ENCODE data around the gene HP1BP3. TPM values are rescaled to one million over a fixed set of nuclear protein-coding genes. Genes with fewer than 3 reads are reported as not detected.

HP1BP3 gene
- total and polyA plus RNA-seq, 4 experiments from 2014 or later, result 202 to 366 (median 280) TPM

DNA sequence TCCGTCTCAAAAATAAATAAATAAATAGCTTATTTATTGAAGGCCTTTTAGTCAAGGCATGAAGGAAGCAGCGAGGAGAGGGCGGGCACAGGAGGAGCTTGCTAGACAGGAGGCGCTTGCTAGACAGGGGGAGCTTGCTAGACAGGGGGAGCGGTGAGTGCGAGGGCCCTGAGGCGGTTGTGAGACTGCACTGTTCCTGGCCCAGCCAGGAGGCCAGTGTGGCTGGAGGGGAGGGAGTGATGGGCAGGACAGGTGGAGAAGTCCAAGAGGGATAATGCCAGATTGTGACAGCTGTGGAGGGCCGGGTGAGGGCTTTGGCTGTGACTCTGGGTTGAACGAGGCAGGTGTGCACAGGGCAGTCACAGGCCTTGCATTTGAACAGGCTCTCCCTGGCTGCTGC is 87.5 kb downstream of the HP1BP3 start:
- Mint-ChIP-seq H3K9me3 (peaks cover 0 to 2% (median 0%) of the 10 kb centered on the region in 8 donors), H3K36me3 (no peaks in the 10 kb centered on the region), H3K27me3 (peaks cover 0 to 3% of the 10 kb centered on the region in 2 donors), H3K4me3 (no peak overlapping the region), H3K4me1 (peaks cover 3 to 8% (median 6%) of the 10 kb centered on the region in 4 donors), H3K27ac (peak overlapping the region in 1 of 7 donors; percentile 14)
- peaks cover 10% of the 10 kb centered on the region for H3K4me1 ChIP-seq (ENCODE audit: insufficient read depth, low read length)
- H3K27ac ChIP-seq (ENCODE audit: low read depth, low read length), result no peak overlapping the region
- intact Hi-C loops (cut with micrococcal nuclease), result no loop called here
- ChIA-PET CTCF (ENCODE audit: partially characterized antibody) (interaction anchor here (0.9 to 10.6 kb wide), 2 partner anchors 498 to 505 kb away, joined by 3 to 168 read pairs; no protein-coding TSS in a partner anchor), POLR2A (ENCODE audit: partially characterized antibody) (no interaction called here)
- H3K27me3 ChIP-seq (ENCODE audit: insufficient read depth, low read length), result no peaks in the 10 kb centered on the region
- H3K4me3 ChIP-seq (ENCODE audit: low read length in 2 of 2), result no peak overlapping the region
- H3K36me3 ChIP-seq (ENCODE audit: insufficient read depth, low read length), result no peaks in the 10 kb centered on the region
- no peak for DNase-seq
- no peaks in the 10 kb centered on the region for H3K9me3 ChIP-seq (ENCODE audit: control insufficient read depth in 1 of 2, low read length in 2 of 2)

DNA sequence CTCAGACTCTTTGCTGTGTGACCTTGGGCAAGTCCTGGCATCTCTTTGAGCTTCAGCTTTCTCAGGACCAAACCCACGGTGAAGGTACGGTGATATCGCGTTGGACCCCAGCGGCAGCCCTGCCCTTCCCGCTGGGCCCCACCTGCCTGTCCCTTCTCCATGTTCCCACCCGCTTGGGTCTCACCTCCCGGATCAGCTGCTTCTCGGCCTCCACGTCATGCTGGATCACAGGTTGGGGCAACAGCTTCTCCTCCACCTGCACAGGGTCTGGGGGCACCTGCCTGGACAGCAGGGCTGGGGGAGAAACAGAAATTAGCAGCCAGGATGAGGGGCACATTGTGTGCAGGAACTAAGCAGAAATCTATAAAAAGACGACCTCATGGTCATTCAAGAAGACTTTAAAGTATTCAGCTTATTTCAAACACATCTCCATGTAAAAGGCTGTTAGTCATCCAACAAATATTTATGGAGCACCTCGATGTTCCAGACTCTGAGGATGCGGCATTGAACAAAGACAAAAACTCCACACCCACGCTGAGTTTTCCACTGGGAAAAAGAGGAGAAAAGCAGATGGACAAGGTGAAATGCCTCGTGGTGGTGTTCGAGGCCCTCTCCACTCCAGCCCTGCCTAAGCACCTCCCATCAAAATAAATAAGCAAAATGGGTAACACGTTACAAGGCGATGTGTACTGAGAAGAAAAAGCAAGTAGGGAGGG is 88.8 kb downstream of the HP1BP3 start:
- intact Hi-C loops (cut with micrococcal nuclease), result no loop called here
- ChIA-PET POLR2A (ENCODE audit: partially characterized antibody) (interaction anchor here (0.6 kb wide), 1 partner anchor 60 kb away, joined by 3 read pairs; no protein-coding TSS in a partner anchor), CTCF (ENCODE audit: partially characterized antibody) (interaction anchor here (2.7 to 10.6 kb wide), 3 partner anchors 491 to 500 kb away, joined by 13 to 168 read pairs (median 15); no protein-coding TSS in a partner anchor)
- Mint-ChIP-seq H3K9me3 (peaks cover 0 to 2% (median 0%) of the 10 kb centered on the region in 8 donors), H3K36me3 (no peaks in the 10 kb centered on the region), H3K27ac (no peak overlapping the region), H3K27me3 (peaks cover 0 to 3% of the 10 kb centered on the region in 2 donors), H3K4me1 (peaks cover 3 to 8% (median 6%) of the 10 kb centered on the region in 4 donors), H3K4me3 (peak overlapping the region in 3 of 8 donors; percentile 22 to 38 (median 30))
- H3K36me3 ChIP-seq (ENCODE audit: insufficient read depth, low read length), result no peaks in the 10 kb centered on the region
- no peaks in the 10 kb centered on the region for H3K9me3 ChIP-seq (ENCODE audit: control insufficient read depth in 1 of 2, low read length in 2 of 2)
- H3K4me3 ChIP-seq (ENCODE audit: low read length in 2 of 2), result no peak overlapping the region
- no peak for DNase-seq
- H3K27me3 ChIP-seq (ENCODE audit: insufficient read depth, low read length), result no peaks in the 10 kb centered on the region
- peaks cover 10% of the 10 kb centered on the region for H3K4me1 ChIP-seq (ENCODE audit: insufficient read depth, low read length)
- H3K27ac ChIP-seq (ENCODE audit: low read depth, low read length), result no peak overlapping the region

DNA sequence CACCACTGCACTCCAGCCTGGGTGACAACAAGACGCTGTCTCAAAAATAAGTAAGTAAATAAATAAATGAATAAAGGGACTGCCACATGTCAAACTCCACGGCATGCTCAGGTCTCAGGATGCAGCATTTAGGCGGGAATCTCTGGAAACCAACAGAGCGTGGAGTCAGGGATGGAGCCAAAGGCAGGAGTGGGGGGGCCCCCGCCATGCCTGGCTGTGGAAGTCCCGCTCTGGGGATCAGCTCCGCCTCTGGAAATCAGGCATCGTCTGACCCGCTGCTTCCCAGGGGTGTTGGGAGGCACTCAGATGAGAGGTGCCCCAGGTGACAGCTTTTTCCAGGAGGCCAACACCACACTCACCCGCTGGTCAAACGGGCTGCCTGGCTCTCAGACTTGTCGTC is 89.5 kb downstream of the HP1BP3 start:
- POLR2A ChIA-PET (ENCODE audit: partially characterized antibody), result interaction anchor here (0.6 to 1.6 kb wide), 2 partner anchors 35 to 60 kb away, joined by 3 to 7 read pairs; partner anchors contain the start of gene SH2D5
- H3K4me3 Mint-ChIP-seq, result peak overlapping the region in 2 of 8 donors; percentile 36 to 90

DNA sequence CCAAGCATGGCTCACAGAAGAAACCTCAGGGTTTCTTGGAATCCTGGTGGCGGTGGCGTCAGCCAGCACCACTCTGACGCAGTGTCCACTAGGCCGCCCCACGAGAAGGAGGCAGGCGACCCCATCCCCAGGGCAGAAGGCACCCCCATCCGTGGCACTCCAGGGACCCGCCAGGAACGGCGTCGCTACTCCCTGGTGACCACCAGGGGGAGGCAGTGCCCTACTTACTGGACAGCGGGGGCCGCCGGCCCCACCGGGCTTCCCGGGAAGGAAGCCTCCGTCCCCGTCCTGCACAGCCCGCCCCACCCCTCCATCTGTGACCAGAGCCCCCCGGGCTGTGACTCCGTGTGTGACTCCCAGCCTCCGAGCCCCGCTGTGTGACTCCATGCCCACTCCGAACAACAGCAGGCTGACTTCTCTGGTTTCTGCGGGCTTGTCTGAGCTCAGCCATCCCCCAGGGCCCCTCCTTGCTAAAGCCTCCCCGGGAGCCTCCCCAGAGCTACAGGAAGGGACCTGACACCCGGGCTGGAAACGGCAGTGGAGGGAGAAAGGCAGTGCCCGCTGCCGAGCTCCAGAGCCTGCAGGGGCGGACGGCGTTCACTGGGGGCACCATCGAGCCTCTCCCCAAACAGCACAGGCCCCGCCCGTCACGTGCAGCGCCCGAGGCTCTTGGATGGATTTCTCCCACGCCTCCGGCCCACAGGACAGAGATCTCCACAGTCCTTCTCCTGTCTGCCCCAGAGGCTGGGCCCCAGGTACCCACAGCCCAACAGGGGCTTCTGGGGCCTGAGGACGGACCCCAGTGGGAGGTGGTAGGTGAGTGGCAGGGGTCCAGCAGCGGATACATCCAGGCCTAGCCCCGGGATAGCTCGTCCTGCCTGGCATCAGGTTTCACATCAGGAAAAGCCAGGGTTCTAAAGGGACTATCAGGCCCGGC is 90.4 kb downstream of the HP1BP3 start:
- DNase-seq, result peak; percentile 60 to 71 (median 68)
- CTCF ChIA-PET (ENCODE audit: partially characterized antibody), result interaction anchor here (0.5 to 10.6 kb wide), 39 partner anchors 10 to 670 kb away, joined by 3 to 168 read pairs (median 4); partner anchors contain the start of gene SH2D5
- Histone ChIP-seq H3K9me3 (ENCODE audit: control insufficient read depth in 1 of 2, low read length in 2 of 2) (no peaks in the 10 kb centered on the region), H3K4me1 (ENCODE audit: insufficient read depth, low read length) (peaks cover 10% of the 10 kb centered on the region), H3K36me3 (ENCODE audit: insufficient read depth, low read length) (no peaks in the 10 kb centered on the region), H3K27me3 (ENCODE audit: insufficient read depth, low read length) (no peaks in the 10 kb centered on the region), H3K4me3 (ENCODE audit: low read length in 2 of 2) (peak overlapping the region; percentile 84 to 90), H3K27ac (ENCODE audit: low read depth, low read length) (peak overlapping the region; percentile 46)
- peaks cover 0 to 3% (median 0%) of the 10 kb centered on the region in 8 donors for H3K9me3 Mint-ChIP-seq
- POLR2A ChIA-PET (ENCODE audit: partially characterized antibody), result interaction anchor here (1.0 to 1.6 kb wide), 2 partner anchors 36 to 498 kb away, joined by 5 to 7 read pairs; partner anchors contain the start of gene SH2D5
- peaks cover 0 to 3% of the 10 kb centered on the region in 2 donors for H3K27me3 Mint-ChIP-seq
- H3K4me1 Mint-ChIP-seq, result peaks cover 2 to 12% (median 6%) of the 10 kb centered on the region in 4 donors
- H3K27ac Mint-ChIP-seq, result peak overlapping the region in 6 of 7 donors; percentile 22 to 92 (median 68)
- intact Hi-C loops (cut with micrococcal nuclease), result loop anchor here (1.0 kb wide), 1 partner anchor 37 kb away; no protein-coding TSS in a partner anchor
- H3K4me3 Mint-ChIP-seq, result peak overlapping the region; percentile 87 to 95 (median 89)
- no peaks in the 10 kb centered on the region for H3K36me3 Mint-ChIP-seq

More for the DNA sequence above, 89.5 kb downstream of the HP1BP3 start:
- Mint-ChIP-seq H3K4me1 (peaks cover 2 to 8% (median 6%) of the 10 kb centered on the region in 4 donors), H3K36me3 (no peaks in the 10 kb centered on the region), H3K27me3 (peaks cover 0 to 3% of the 10 kb centered on the region in 2 donors), H3K9me3 (peaks cover 0 to 2% (median 0%) of the 10 kb centered on the region in 8 donors), H3K27ac (no peak overlapping the region)
- CTCF ChIA-PET (ENCODE audit: partially characterized antibody), result interaction anchor here (0.5 to 10.6 kb wide), 19 partner anchors 12 to 669 kb away, joined by 3 to 168 read pairs (median 5); no protein-coding TSS in a partner anchor
- Histone ChIP-seq H3K27me3 (ENCODE audit: insufficient read depth, low read length) (no peaks in the 10 kb centered on the region), H3K27ac (ENCODE audit: low read depth, low read length) (no peak overlapping the region), H3K9me3 (ENCODE audit: control insufficient read depth in 1 of 2, low read length in 2 of 2) (no peaks in the 10 kb centered on the region), H3K36me3 (ENCODE audit: insufficient read depth, low read length) (no peaks in the 10 kb centered on the region), H3K4me1 (ENCODE audit: insufficient read depth, low read length) (peaks cover 10% of the 10 kb centered on the region), H3K4me3 (ENCODE audit: low read length in 2 of 2) (no peak overlapping the region)
- DNase-seq, result no peak
- intact Hi-C loops (cut with micrococcal nuclease), result no loop called here

DNA sequence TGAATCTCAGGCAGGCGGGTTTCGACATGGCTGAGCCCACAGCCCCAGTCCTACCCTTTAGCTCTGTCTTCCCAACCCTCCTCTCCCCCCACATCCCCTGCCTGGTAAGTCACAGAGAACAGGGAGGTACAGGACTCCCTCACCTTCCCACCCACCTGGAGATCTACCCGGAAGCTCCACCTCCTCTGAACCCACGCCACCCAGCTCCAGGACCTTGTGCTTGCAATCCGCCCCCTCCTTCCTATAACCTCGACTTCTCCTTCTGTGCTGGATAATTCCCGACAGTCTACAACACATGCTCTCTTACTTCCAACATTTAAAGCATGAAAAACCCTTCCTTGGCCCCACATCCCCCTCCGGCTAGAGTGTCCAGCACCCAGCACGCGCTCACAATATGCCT is 91.6 kb downstream of the HP1BP3 start:
- POLR2A ChIA-PET (ENCODE audit: partially characterized antibody), result no interaction called here
- no peak for DNase-seq
- peaks cover 0 to 3% (median 0%) of the 10 kb centered on the region in 8 donors for H3K9me3 Mint-ChIP-seq
- peaks cover 2 to 12% (median 6%) of the 10 kb centered on the region in 4 donors for H3K4me1 Mint-ChIP-seq
- no peaks in the 10 kb centered on the region for H3K36me3 Mint-ChIP-seq
- no peak overlapping the region for H3K27ac Mint-ChIP-seq
- H3K4me3 Mint-ChIP-seq, result peak overlapping the region in 3 of 8 donors; percentile 31 to 95 (median 89)
- CTCF ChIA-PET (ENCODE audit: partially characterized antibody), result interaction anchor here (0.5 to 10.6 kb wide), 5 partner anchors 8 to 502 kb away, joined by 3 to 168 read pairs (median 4); no protein-coding TSS in a partner anchor
- peaks cover 0 to under 1% of the 10 kb centered on the region in 2 donors for H3K27me3 Mint-ChIP-seq
- no peaks in the 10 kb centered on the region for H3K9me3 ChIP-seq (ENCODE audit: control insufficient read depth in 1 of 2, low read length in 2 of 2)
- peaks cover 10% of the 10 kb centered on the region for H3K4me1 ChIP-seq (ENCODE audit: insufficient read depth, low read length)
- no peaks in the 10 kb centered on the region for H3K27me3 ChIP-seq (ENCODE audit: insufficient read depth, low read length)
- no peaks in the 10 kb centered on the region for H3K36me3 ChIP-seq (ENCODE audit: insufficient read depth, low read length)
- no peak overlapping the region for H3K27ac ChIP-seq (ENCODE audit: low read depth, low read length)
- intact Hi-C loops (cut with micrococcal nuclease), result no loop called here
- H3K4me3 ChIP-seq (ENCODE audit: low read length in 2 of 2), result no peak overlapping the region

DNA sequence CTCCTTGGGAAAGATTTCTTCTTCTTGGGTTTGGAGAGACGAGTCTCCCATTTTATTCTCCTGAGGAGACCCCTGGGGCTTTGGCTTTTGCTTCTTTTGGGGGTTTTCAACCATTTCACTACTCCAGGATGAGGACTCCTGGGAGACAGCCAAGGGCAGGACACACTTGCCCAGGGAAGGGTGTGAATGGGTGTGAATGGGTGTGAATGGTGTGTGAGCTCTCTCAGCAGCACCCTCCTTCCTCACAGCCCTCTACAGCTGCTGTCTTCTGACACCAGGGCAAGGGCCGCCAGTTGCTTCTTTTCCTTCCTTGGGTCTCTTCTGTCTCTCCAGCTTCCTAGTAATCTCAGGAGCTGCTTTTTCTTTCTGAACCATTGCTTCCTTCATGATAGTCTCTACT is 93.5 kb downstream of the HP1BP3 start:
- Histone ChIP-seq H3K4me3 (ENCODE audit: low read length in 2 of 2) (no peak overlapping the region), H3K27ac (ENCODE audit: low read depth, low read length) (no peak overlapping the region), H3K27me3 (ENCODE audit: insufficient read depth, low read length) (no peaks in the 10 kb centered on the region), H3K4me1 (ENCODE audit: insufficient read depth, low read length) (peaks cover 10% of the 10 kb centered on the region), H3K9me3 (ENCODE audit: control insufficient read depth in 1 of 2, low read length in 2 of 2) (no peaks in the 10 kb centered on the region), H3K36me3 (ENCODE audit: insufficient read depth, low read length) (no peaks in the 10 kb centered on the region)
- intact Hi-C loops (cut with micrococcal nuclease), result no loop called here
- POLR2A ChIA-PET (ENCODE audit: partially characterized antibody), result no interaction called here
- peak overlapping the region in 1 of 8 donors; percentile 5 for H3K4me3 Mint-ChIP-seq
- H3K4me1 Mint-ChIP-seq, result peaks cover 2 to 12% (median 6%) of the 10 kb centered on the region in 4 donors
- CTCF ChIA-PET (ENCODE audit: partially characterized antibody), result interaction anchor here (10.6 kb wide), 1 partner anchor 504 kb away, joined by 168 read pairs; no protein-coding TSS in a partner anchor
- peaks cover 0 to 3% (median 0%) of the 10 kb centered on the region in 8 donors for H3K9me3 Mint-ChIP-seq
- H3K36me3 Mint-ChIP-seq, result no peaks in the 10 kb centered on the region
- H3K27ac Mint-ChIP-seq, result no peak overlapping the region
- no peaks in the 10 kb centered on the region for H3K27me3 Mint-ChIP-seq
- DNase-seq, result no peak
